ENCODE results near the gene NUP50.

NUP50 gene

GRCh38 chr22:45227645-45228400, 64.1 kb downstream of the NUP50 start (continued):
- TF ChIP-seq, protein P1, sequence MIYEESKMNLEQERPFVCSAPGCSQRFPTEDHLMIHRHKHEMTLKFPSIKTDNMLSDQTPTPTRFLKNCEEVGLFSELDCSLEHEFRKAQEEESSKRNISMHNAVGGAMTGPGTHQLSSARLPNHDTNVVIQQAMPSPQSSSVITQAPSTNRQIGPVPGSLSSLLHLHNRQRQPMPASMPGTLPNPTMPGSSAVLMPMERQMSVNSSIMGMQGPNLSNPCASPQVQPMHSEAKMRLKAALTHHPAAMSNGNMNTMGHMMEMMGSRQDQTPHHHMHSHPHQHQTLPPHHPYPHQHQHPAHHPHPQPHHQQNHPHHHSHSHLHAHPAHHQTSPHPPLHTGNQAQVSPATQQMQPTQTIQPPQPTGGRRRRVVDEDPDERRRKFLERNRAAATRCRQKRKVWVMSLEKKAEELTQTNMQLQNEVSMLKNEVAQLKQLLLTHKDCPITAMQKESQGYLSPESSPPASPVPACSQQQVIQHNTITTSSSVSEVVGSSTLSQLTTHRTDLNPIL (CRISPR knock-in tag; IDR thresholded peaks at IDR 0.05; ENCODE audit: low read depth): no peak
- no peak for TF ChIP-seq RARB (CRISPR knock-in tag; IDR thresholded peaks at IDR 0.05)

DNA sequence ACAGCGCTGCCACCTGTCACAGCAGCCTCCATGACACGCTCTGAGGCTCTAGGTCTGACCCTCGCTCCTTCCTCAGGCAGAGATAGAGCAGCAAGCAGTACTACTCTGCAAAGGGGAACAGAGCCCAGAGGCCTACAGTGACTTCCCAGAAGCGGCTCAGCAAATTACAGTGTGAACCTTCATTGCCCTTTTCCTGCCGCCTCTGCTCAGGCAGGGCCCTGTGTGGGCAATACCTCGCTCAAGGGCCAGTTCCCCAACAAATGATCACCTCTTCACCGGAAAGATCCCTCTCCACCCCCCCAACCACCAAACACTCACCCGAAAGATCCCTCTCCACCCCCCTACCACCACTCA, 64.7 kb downstream of the NUP50 start:
- TF ChIP-seq ISL1 (CRISPR knock-in tag; IDR thresholded peaks at IDR 0.05) (no peak), BACH2 (CRISPR knock-in tag; IDR thresholded peaks at IDR 0.05; ENCODE audit: borderline replicate concordance) (no peak), TSHZ2 (CRISPR knock-in tag; IDR thresholded peaks at IDR 0.05) (no peak), ZFP30 (CRISPR knock-in tag; IDR thresholded peaks at IDR 0.05) (no peak), ZNF70 (CRISPR knock-in tag; IDR thresholded peaks at IDR 0.05) (no peak), TOX (CRISPR knock-in tag; IDR thresholded peaks at IDR 0.05; ENCODE audit: borderline replicate concordance) (no peak), SNAI2 (CRISPR knock-in tag; IDR thresholded peaks at IDR 0.05) (no peak), PPARA (CRISPR knock-in tag; IDR thresholded peaks at IDR 0.05; ENCODE audit: borderline replicate concordance) (no peak), ZNF565 (CRISPR knock-in tag; conservative IDR thresholded peaks at IDR 0.05; ENCODE audit: low read depth) (no peak), ZFP3 (CRISPR knock-in tag; IDR thresholded peaks at IDR 0.05) (no peak), TCF4 (CRISPR knock-in tag; IDR thresholded peaks at IDR 0.05; ENCODE audit: borderline replicate concordance) (no peak), CSDC2 (CRISPR knock-in tag; IDR thresholded peaks at IDR 0.05) (no peak), OSR1 (CRISPR knock-in tag; IDR thresholded peaks at IDR 0.05) (no peak), RARB (CRISPR knock-in tag; IDR thresholded peaks at IDR 0.05) (no peak), GLIS3 (CRISPR knock-in tag; IDR thresholded peaks at IDR 0.05) (no peak), ZNF8 (CRISPR knock-in tag; IDR thresholded peaks at IDR 0.05) (no peak)
- TF ChIP-seq, protein P2, sequence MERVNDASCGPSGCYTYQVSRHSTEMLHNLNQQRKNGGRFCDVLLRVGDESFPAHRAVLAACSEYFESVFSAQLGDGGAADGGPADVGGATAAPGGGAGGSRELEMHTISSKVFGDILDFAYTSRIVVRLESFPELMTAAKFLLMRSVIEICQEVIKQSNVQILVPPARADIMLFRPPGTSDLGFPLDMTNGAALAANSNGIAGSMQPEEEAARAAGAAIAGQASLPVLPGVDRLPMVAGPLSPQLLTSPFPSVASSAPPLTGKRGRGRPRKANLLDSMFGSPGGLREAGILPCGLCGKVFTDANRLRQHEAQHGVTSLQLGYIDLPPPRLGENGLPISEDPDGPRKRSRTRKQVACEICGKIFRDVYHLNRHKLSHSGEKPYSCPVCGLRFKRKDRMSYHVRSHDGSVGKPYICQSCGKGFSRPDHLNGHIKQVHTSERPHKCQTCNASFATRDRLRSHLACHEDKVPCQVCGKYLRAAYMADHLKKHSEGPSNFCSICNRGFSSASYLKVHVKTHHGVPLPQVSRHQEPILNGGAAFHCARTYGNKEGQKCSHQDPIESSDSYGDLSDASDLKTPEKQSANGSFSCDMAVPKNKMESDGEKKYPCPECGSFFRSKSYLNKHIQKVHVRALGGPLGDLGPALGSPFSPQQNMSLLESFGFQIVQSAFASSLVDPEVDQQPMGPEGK (CRISPR knock-in tag; IDR thresholded peaks at IDR 0.05; ENCODE audit: borderline replicate concordance): no peak
- TF ChIP-seq, protein P1 (CRISPR knock-in tag; IDR thresholded peaks at IDR 0.05; ENCODE audit: low read depth): no peak
- no peak for ATAC-seq

GRCh38 chr22:45229181-45229580, 65.5 kb downstream of the NUP50 start:
- ATAC-seq: no peak
- TF ChIP-seq TOX (CRISPR knock-in tag; IDR thresholded peaks at IDR 0.05; ENCODE audit: borderline replicate concordance) (no peak), ZNF565 (CRISPR knock-in tag; conservative IDR thresholded peaks at IDR 0.05; ENCODE audit: low read depth) (no peak), ZNF70 (CRISPR knock-in tag; IDR thresholded peaks at IDR 0.05) (no peak), RARB (CRISPR knock-in tag; IDR thresholded peaks at IDR 0.05) (no peak), ESRRG (CRISPR knock-in tag; IDR thresholded peaks at IDR 0.05) (no peak), TSHZ2 (CRISPR knock-in tag; IDR thresholded peaks at IDR 0.05) (no peak), ARNTL (CRISPR knock-in tag; IDR thresholded peaks at IDR 0.05; ENCODE audit: borderline replicate concordance, low read depth) (no peak), TCF4 (CRISPR knock-in tag; IDR thresholded peaks at IDR 0.05; ENCODE audit: borderline replicate concordance) (no peak), BACH2 (CRISPR knock-in tag; IDR thresholded peaks at IDR 0.05; ENCODE audit: borderline replicate concordance) (no peak), GLIS3 (CRISPR knock-in tag; IDR thresholded peaks at IDR 0.05) (no peak), PPARA (CRISPR knock-in tag; IDR thresholded peaks at IDR 0.05; ENCODE audit: borderline replicate concordance) (no peak), ZNF8 (CRISPR knock-in tag; IDR thresholded peaks at IDR 0.05) (no peak), SNAI2 (CRISPR knock-in tag; IDR thresholded peaks at IDR 0.05) (no peak)
- TF ChIP-seq, protein P2 (CRISPR knock-in tag; IDR thresholded peaks at IDR 0.05; ENCODE audit: borderline replicate concordance): no peak
- TF ChIP-seq, protein P1 (CRISPR knock-in tag; IDR thresholded peaks at IDR 0.05; ENCODE audit: low read depth): no peak
